Liver (tissue), 9 donors: ENCODE results near the gene LRMDA. TPM values are rescaled to one million over a fixed set of nuclear protein-coding genes. Genes with fewer than 3 reads are reported as not detected.
"Not testable (repeated sequence)": the region's sequence is repeated elsewhere in the genome, so short reads cannot be mapped to it uniquely, and the experiment has no call there.

Source experiments
- DNase-seq: peaks from one replicate; pipeline ENCODE4 v3.0.0-alpha.2; 2017; ENCODE audit warnings: low spot score
- H3K27ac ChIP-seq, 2 donors: one replicate each; pipeline ENCODE4 v1.7.0; 2013; ENCODE audit warnings: inconsistent platforms in 2 of 2, low read length in 2 of 2, control low read depth in 1 of 2, low read depth in 1 of 2, mild to moderate bottlenecking in 1 of 2
- H3K27me3 ChIP-seq, 4 donors: one replicate each; pipeline versions ENCODE4 v1.6.1 to v1.7.0; 2013; ENCODE audit warnings: low read length in 3 of 4, inconsistent platforms in 1 of 4, mild to moderate bottlenecking in 1 of 4, moderate library complexity in 1 of 4; ENCODE audit not compliant: control insufficient read depth in 4 of 4, insufficient read depth in 4 of 4
- H3K36me3 ChIP-seq, 4 donors: one replicate each; pipeline versions ENCODE4 v1.6.1 to v1.7.0; 2013; ENCODE audit warnings: low read length in 3 of 4, mild to moderate bottlenecking in 3 of 4, low read depth in 1 of 4, moderate library complexity in 1 of 4; ENCODE audit not compliant: control insufficient read depth in 4 of 4, insufficient read depth in 3 of 4
- H3K4me1 ChIP-seq, 4 donors: one replicate each; pipeline versions ENCODE4 v1.6.1 to v1.7.0; 2013; ENCODE audit warnings: low read length in 3 of 4, mild to moderate bottlenecking in 3 of 4, moderate library complexity in 1 of 4; ENCODE audit not compliant: control insufficient read depth in 4 of 4, insufficient read depth in 4 of 4
- H3K4me3 ChIP-seq, 3 donors: one replicate each; pipeline versions ENCODE4 v1.6.1 to v1.7.0; 2013; ENCODE audit warnings: low read length in 3 of 3, control low read depth in 1 of 3, low read depth in 1 of 3, mild to moderate bottlenecking in 1 of 3
- H3K9ac ChIP-seq, 2 donors: one replicate each; pipeline ENCODE4 v1.7.0; 2013; ENCODE audit warnings: low read length in 2 of 2, mild to moderate bottlenecking in 2 of 2, moderate library complexity in 2 of 2, control low read depth in 1 of 2, low read depth in 1 of 2
- H3K9me3 ChIP-seq, 4 donors: one replicate each; pipeline versions ENCODE4 v1.6.1 to v1.7.0; 2013; ENCODE audit warnings: low read length in 3 of 4; ENCODE audit not compliant: control insufficient read depth in 4 of 4
- FOXA1 ChIP-seq: IDR thresholded peaks from 2 replicates; pipeline ENCODE4 v1.6.1; 2016; ENCODE audit warnings: antibody characterized with exemption
- GABPA ChIP-seq, 2 donors: IDR thresholded peaks in 1 of 2; conservative IDR thresholded peaks in 1 of 2; 2 replicates each; pipeline ENCODE4 v1.6.1; 2016; ENCODE audit warnings: antibody characterized with exemption in 2 of 2, mild to moderate bottlenecking in 1 of 2, moderate library complexity in 1 of 2
- HNF4A ChIP-seq, 2 donors: conservative IDR thresholded peaks; 2 replicates each; pipeline ENCODE4 v1.6.1; 2016; ENCODE audit warnings: antibody characterized with exemption in 2 of 2, mild to moderate bottlenecking in 2 of 2
- HNF4G ChIP-seq: IDR thresholded peaks from 2 replicates; pipeline ENCODE4 v1.6.1; 2016; ENCODE audit warnings: antibody characterized with exemption
- JUND ChIP-seq, 2 donors: IDR thresholded peaks; 2 replicates each; pipeline ENCODE4 v1.6.1; 2016; ENCODE audit warnings: antibody characterized with exemption in 2 of 2
- NR2F2 ChIP-seq: IDR thresholded peaks from 2 replicates; pipeline ENCODE4 v1.6.1; 2016; ENCODE audit warnings: antibody characterized with exemption
- RXRA ChIP-seq, 2 donors: IDR thresholded peaks; 2 replicates each; pipeline ENCODE4 v1.6.1; 2017 to 2018; ENCODE audit warnings: antibody characterized with exemption in 2 of 2, mild to moderate bottlenecking in 1 of 2
- SP1 ChIP-seq: IDR thresholded peaks from 2 replicates; pipeline ENCODE4 v1.6.1; 2018; ENCODE audit warnings: antibody characterized with exemption, mild to moderate bottlenecking
- WGBS: extraction: QIAGEN DNeasy Blood & Tissue Kit; methylation state at CpG from one replicate; pipeline ENCODE4 v1.1.7; 2013; 5-methylcytosine and 5-hydroxymethylcytosine counted together
- polyA plus RNA-seq, 2 donors: library from polyadenylated mRNA; stranded (reverse) in 1 of 2; unstranded in 1 of 2; fragments of 200-250 nt in 1 of 2; fragments of >200 nt in 1 of 2; fragmentation: Nextera tagmentation in 1 of 2; extraction: Ambion mirVana in 1 of 2; gene quantifications; one replicate each; pipeline versions ENCODE4 v1.2.1 to v1.2.3, GENCODE V29; 2013 to 2015
- total RNA-seq, 2 donors: library from RNA; depleted of rRNA; stranded (reverse); fragments of >200 nt; gene quantifications; one replicate each; pipeline ENCODE4 v1.2.3, GENCODE V29; 2014
- TF ChIP-seq, protein P1 (sequence below): IDR thresholded peaks from 2 replicates; pipeline ENCODE4 v1.6.1; 2016; ENCODE audit warnings: antibody characterized with exemption
- TF ChIP-seq, protein P2 (sequence below): fragments of 150-350 bp; IDR thresholded peaks from 2 replicates; pipeline ENCODE4 v1.5.1; 2017; ENCODE audit warnings: improper control_type of control experiment, low read depth, low read length; ENCODE audit not compliant: missing input control
- TF ChIP-seq, protein P3 (sequence below): IDR thresholded peaks from 2 replicates; pipeline ENCODE4 v1.6.1; 2016; ENCODE audit warnings: antibody characterized with exemption
- donor health status: healthy.
- donor health status: healthy.
- donor health status: healthy.
- donor health status: healthy.
- donor health status: healthy.

The LRMDA gene
- total and polyA plus RNA-seq, 4 donors = 7.9 to 15.8 (median 11.3) TPM

DNA sequence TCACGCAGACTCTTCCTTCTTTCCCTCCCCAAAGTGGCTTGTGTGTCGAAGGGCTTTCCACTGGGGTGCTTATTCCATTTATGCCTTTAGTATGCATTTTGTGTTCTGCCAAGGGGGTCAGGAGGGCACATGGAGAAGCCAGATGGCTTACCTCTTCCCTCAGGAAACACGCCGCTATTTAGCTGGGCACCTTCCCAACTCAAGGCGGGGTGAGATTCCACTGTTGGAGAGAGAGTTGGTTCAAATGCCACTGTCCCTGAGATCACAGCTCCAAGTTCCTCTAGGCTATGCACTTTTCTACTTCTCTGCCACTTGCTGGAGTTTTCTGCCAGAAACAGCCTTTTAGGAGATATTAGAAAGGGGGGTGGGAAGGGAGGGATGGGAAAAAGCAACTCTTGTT lies 1091.8 kb downstream of the LRMDA start:
- Histone ChIP-seq H3K9me3 (no peaks in the 10 kb centered on the region), H3K4me1 (no peaks in the 10 kb centered on the region), H3K36me3 (no peaks in the 10 kb centered on the region), H3K4me3 (no peak overlapping the region), H3K9ac (no peak overlapping the region), H3K27me3 (no peaks in the 10 kb centered on the region), H3K27ac (no peak overlapping the region)
- DNase-seq = no peak
- WGBS = 88% methylated on average over 5 of the region's 5 CpGs
- TF ChIP-seq RXRA (IDR thresholded peaks at IDR 0.05) = peak in 1 of 2 donors; percentile 7
- TF ChIP-seq NR2F2 = peak; percentile 53
- TF ChIP-seq, protein P1, sequence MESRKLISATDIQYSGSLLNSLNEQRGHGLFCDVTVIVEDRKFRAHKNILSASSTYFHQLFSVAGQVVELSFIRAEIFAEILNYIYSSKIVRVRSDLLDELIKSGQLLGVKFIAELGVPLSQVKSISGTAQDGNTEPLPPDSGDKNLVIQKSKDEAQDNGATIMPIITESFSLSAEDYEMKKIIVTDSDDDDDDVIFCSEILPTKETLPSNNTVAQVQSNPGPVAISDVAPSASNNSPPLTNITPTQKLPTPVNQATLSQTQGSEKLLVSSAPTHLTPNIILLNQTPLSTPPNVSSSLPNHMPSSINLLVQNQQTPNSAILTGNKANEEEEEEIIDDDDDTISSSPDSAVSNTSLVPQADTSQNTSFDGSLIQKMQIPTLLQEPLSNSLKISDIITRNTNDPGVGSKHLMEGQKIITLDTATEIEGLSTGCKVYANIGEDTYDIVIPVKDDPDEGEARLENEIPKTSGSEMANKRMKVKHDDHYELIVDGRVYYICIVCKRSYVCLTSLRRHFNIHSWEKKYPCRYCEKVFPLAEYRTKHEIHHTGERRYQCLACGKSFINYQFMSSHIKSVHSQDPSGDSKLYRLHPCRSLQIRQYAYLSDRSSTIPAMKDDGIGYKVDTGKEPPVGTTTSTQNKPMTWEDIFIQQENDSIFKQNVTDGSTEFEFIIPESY = no peak
- TF ChIP-seq FOXA1 = no peak
- TF ChIP-seq SP1 = no peak

DNA sequence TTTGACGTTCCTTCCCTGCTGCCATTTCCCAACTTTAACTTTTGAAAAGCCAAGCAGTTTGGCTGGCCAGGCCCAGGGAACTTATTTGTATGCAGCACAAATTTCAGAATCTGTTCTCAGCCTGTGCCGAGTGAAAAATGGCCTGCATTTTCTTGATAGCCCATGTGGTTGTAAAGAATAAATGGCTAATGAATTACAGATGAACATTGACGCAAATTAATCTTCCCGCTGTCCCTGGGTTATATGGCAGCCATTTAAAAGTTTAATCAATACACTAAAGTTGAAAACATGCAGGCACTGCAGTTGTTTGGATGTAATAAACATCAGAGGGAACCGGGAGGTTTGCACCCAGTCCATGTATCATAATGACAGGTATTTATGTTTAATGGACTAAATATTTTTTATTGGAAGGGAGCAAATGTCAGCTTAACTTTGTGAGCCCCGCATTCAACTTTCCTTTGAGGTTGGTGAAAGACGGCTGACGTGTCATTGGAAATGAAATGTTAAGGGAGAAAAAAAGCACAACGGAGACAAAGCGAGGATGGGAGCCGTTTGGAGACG lies 1092.4 kb downstream of the LRMDA start:
- Histone ChIP-seq H3K4me3 (no peak overlapping the region), H3K36me3 (no peaks in the 10 kb centered on the region), H3K4me1 (no peaks in the 10 kb centered on the region), H3K27me3 (no peaks in the 10 kb centered on the region), H3K27ac (no peak overlapping the region), H3K9me3 (no peaks in the 10 kb centered on the region), H3K9ac (no peak overlapping the region)
- no peak for DNase-seq
- TF ChIP-seq, protein P2, sequence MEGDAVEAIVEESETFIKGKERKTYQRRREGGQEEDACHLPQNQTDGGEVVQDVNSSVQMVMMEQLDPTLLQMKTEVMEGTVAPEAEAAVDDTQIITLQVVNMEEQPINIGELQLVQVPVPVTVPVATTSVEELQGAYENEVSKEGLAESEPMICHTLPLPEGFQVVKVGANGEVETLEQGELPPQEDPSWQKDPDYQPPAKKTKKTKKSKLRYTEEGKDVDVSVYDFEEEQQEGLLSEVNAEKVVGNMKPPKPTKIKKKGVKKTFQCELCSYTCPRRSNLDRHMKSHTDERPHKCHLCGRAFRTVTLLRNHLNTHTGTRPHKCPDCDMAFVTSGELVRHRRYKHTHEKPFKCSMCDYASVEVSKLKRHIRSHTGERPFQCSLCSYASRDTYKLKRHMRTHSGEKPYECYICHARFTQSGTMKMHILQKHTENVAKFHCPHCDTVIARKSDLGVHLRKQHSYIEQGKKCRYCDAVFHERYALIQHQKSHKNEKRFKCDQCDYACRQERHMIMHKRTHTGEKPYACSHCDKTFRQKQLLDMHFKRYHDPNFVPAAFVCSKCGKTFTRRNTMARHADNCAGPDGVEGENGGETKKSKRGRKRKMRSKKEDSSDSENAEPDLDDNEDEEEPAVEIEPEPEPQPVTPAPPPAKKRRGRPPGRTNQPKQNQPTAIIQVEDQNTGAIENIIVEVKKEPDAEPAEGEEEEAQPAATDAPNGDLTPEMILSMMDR = no peak
- TF ChIP-seq JUND (IDR thresholded peaks at IDR 0.05) (no peak), HNF4A (conservative IDR thresholded peaks at IDR 0.05) (no peak), HNF4G (no peak), NR2F2 (no peak), RXRA (IDR thresholded peaks at IDR 0.05) (no peak), GABPA (IDR thresholded peaks at IDR 0.05 in 1 of 2, conservative IDR thresholded peaks at IDR 0.05 in 1 of 2) (no peak), SP1 (no peak)
- TF ChIP-seq, protein P1 = no peak
- TF ChIP-seq, protein P3, sequence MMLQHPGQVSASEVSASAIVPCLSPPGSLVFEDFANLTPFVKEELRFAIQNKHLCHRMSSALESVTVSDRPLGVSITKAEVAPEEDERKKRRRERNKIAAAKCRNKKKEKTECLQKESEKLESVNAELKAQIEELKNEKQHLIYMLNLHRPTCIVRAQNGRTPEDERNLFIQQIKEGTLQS = no peak
- WGBS = 88% methylated on average over 12 of the region's 12 CpGs

DNA sequence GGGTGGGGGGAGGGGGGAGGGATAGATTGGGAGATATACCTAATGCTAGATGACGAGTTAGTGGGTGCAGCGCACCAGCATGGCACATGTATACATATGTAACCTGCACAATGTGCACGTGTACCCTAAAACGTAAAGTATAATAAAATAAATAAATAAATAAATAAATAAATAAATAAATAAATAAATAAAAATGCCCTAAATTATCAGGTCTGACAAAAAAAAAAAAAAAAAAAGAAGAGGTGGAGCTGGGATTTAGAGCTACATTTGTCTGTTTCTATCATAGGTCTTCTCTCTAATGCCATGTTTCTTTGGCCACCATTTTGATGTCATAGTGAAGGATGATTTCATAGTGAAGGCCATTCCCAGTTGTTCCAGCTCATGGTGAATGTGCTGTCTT lies 1095.4 kb downstream of the LRMDA start:
- not testable (repeated sequence) for H3K36me3 ChIP-seq, H3K27me3 ChIP-seq, H3K9ac ChIP-seq, H3K27ac ChIP-seq, H3K4me3 ChIP-seq, H3K9me3 ChIP-seq, DNase-seq, H3K4me1 ChIP-seq
- 96% methylated on average over 4 of the region's 4 CpGs for WGBS
